Activated CD4-positive, alpha-beta T cell treated with anti-CD3 and anti-CD28 coated beads, Interleukin-2, amount 10 ng/mL, durations not matched to agents 7 days and 5 days (primary cell): Measurements from ENCODE around the gene TSPAN2. TPM values are rescaled to one million over a fixed set of nuclear protein-coding genes. Genes with fewer than 3 reads are reported as not detected.

Experiments used
- CTCF ChIA-PET: fragments of 350-600 bp; sonication (Branson Sonifier 250); formaldehyde crosslinking; loops from one replicate; lab custom pipeline; 2021; ENCODE audit warnings: antibody characterized with exemption; lab: Charles Lee
- POLR2A ChIA-PET: fragments of 350-600 bp; sonication (Branson Sonifier 250); formaldehyde crosslinking; loops from one replicate; lab custom pipeline; 2021; ENCODE audit warnings: antibody characterized with exemption; lab: Charles Lee
- DNase-seq: peaks from one replicate; pipeline ENCODE4 v3.0.0-alpha.2; 2020
- H3K27ac Mint-ChIP-seq: one replicate; pipeline ENCODE4 v1.8.0; 2021; ENCODE audit warnings: mild to moderate bottlenecking, moderate library complexity, mixed read lengths
- H3K27me3 Mint-ChIP-seq: one replicate; pipeline ENCODE4 v1.8.0; 2021; ENCODE audit warnings: mixed read lengths
- H3K36me3 Mint-ChIP-seq: one replicate; pipeline ENCODE4 v1.8.0; 2021; ENCODE audit warnings: low read depth, mixed read lengths
- H3K4me1 Mint-ChIP-seq: one replicate; pipeline ENCODE4 v1.8.0; 2021; ENCODE audit warnings: mixed read lengths
- H3K4me3 Mint-ChIP-seq: one replicate; pipeline ENCODE4 v1.8.0; 2021; ENCODE audit warnings: mild to moderate bottlenecking, moderate library complexity, mixed read lengths
- H3K9me3 Mint-ChIP-seq: one replicate; pipeline ENCODE4 v1.8.0; 2021; ENCODE audit warnings: mixed read lengths
- total RNA-seq, 2 experiments: library from RNA; stranded (reverse); gene quantifications; one replicate each; pipeline ENCODE4 v1.2.3, GENCODE V29; 2021

TSPAN2 gene
- total RNA-seq, 2 experiments from 2014 or later = 2.4 to 3.5 TPM

DNA sequence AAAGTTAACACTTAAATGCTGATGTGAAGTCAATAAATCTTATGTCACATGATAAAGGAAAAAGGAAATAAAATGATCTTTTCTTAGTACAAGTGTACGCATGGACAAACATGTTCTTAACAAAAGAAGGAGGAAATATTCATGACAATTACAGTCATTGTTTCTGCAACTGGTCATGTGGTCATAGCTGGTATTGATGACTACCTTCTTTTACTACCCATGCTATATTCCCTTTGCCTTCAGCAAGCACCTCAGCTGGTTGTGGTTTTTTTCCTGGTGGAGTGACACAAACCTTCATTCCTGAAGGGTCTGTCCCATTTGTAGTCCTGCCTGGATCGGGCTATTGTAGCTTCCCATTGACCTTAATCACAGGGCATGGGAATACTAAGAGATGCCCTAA lies 83.1 kb downstream of the TSPAN2 start:
- Mint-ChIP-seq H3K4me1 (no peaks in the 10 kb centered on the region), H3K27me3 (peaks cover 14% of the 10 kb centered on the region), H3K36me3 (no peaks in the 10 kb centered on the region), H3K9me3 (no peaks in the 10 kb centered on the region), H3K4me3 (no peak overlapping the region), H3K27ac (no peak overlapping the region)
- POLR2A ChIA-PET = no interaction called here
- no peak for DNase-seq
- CTCF ChIA-PET = interaction anchor here (0.5 kb wide), 1 partner anchor 394 kb away, joined by 3 read pairs; no protein-coding TSS in a partner anchor

Other genes with a start within 250 kb of the TSPAN2 start
- not detected for gene SYCP1, start 234.6 kb downstream of the TSPAN2 start, total RNA-seq
- not detected for gene TSHB, start 59.7 kb downstream of the TSPAN2 start, total RNA-seq
- gene NGF, start 248.7 kb upstream of the TSPAN2 start, total RNA-seq = not detected